SK-N-SH treated with all-trans-retinoic acid at 6 μM for 48 hours (cell line): ENCODE measurements around the gene PLB1.

Experiments used
- ATAC-seq: fragments of 200-7000 bp; cut with Tn5 transposase; 3 replicates; pipeline ENCODE4 v1.9.1; 2020; ENCODE audit warnings: mild to moderate bottlenecking, moderate library complexity
- BACH2 ChIP-seq: fragments of 250-450 bp; sonication (Bioruptor Pico); IDR thresholded peaks from 2 replicates; pipeline ENCODE4 v1.9.0; 2021; ENCODE audit warnings: mild to moderate bottlenecking, borderline replicate concordance
- CSDC2 ChIP-seq: fragments of 250-450 bp; sonication (Bioruptor Pico); IDR thresholded peaks from 2 replicates; pipeline ENCODE4 v1.5.0; 2020; ENCODE audit warnings: mild to moderate bottlenecking, moderate library complexity
- CSRNP3 ChIP-seq: fragments of 250-450 bp; sonication (Bioruptor Pico); IDR thresholded peaks from 2 replicates; pipeline ENCODE4 v1.5.1; 2021; ENCODE audit warnings: mild to moderate bottlenecking, moderate library complexity
- ESRRG ChIP-seq: fragments of 250-450 bp; sonication (Bioruptor Pico); IDR thresholded peaks from 2 replicates; pipeline ENCODE4 v1.6.1; 2021; ENCODE audit warnings: mild to moderate bottlenecking
- GLIS3 ChIP-seq: fragments of 250-450 bp; sonication (Bioruptor Pico); IDR thresholded peaks from 2 replicates; pipeline ENCODE4 v1.5.0; 2020; ENCODE audit warnings: mild to moderate bottlenecking, moderate library complexity
- ISL1 ChIP-seq: fragments of 250-450 bp; sonication (Bioruptor Pico); IDR thresholded peaks from 2 replicates; pipeline ENCODE4 v2.1.2; 2022; ENCODE audit warnings: mild to moderate bottlenecking, moderate library complexity
- OSR1 ChIP-seq: fragments of 250-450 bp; sonication (Bioruptor Pico); IDR thresholded peaks from 2 replicates; pipeline ENCODE4 v1.8.0; 2022; ENCODE audit warnings: moderate library complexity, mild to moderate bottlenecking, inconsistent platforms
- POU6F1 ChIP-seq: fragments of 250-450 bp; sonication (Bioruptor Pico); IDR thresholded peaks from 2 replicates; pipeline ENCODE4 v1.8.0; 2021; ENCODE audit warnings: low read depth, mild to moderate bottlenecking, moderate library complexity, borderline replicate concordance
- PPARA ChIP-seq: fragments of 250-450 bp; sonication (Bioruptor Pico); IDR thresholded peaks from 2 replicates; pipeline ENCODE4 v1.5.0; 2020; ENCODE audit warnings: mild to moderate bottlenecking, borderline replicate concordance
- TCF4 ChIP-seq: fragments of 250-450 bp; sonication (Bioruptor Pico); IDR thresholded peaks from 2 replicates; pipeline ENCODE4 v1.8.0; 2021; ENCODE audit warnings: mild to moderate bottlenecking, moderate library complexity, borderline replicate concordance
- TOX ChIP-seq: fragments of 250-450 bp; sonication (Bioruptor Pico); IDR thresholded peaks from 2 replicates; pipeline ENCODE4 v1.8.0; 2021; ENCODE audit warnings: mild to moderate bottlenecking, moderate library complexity, borderline replicate concordance
- TSHZ2 ChIP-seq: fragments of 250-450 bp; sonication (Bioruptor Pico); IDR thresholded peaks from 2 replicates; pipeline ENCODE4 v1.5.0; 2020; ENCODE audit warnings: mild to moderate bottlenecking, moderate library complexity
- ZC3H10 ChIP-seq: fragments of 250-450 bp; sonication (Bioruptor Pico); IDR thresholded peaks from 2 replicates; pipeline ENCODE4 v1.5.1; 2021; ENCODE audit warnings: mild to moderate bottlenecking, moderate library complexity
- ZFP3 ChIP-seq: fragments of 250-450 bp; sonication (Bioruptor Pico); IDR thresholded peaks from 2 replicates; pipeline ENCODE4 v1.5.0; 2020; ENCODE audit warnings: mild to moderate bottlenecking, moderate library complexity
- ZFP30 ChIP-seq: fragments of 450-650 bp; formaldehyde crosslinking; IDR thresholded peaks from 2 replicates; pipeline ENCODE4 v1.5.0; 2022; ENCODE audit warnings: mild to moderate bottlenecking, moderate library complexity
- ZNF565 ChIP-seq: fragments of 450-650 bp; formaldehyde crosslinking; conservative IDR thresholded peaks from 2 replicates; pipeline ENCODE4 v1.5.0; 2020; ENCODE audit warnings: low read depth, mild to moderate bottlenecking, moderate library complexity
- ZNF70 ChIP-seq: fragments of 450-650 bp; formaldehyde crosslinking; IDR thresholded peaks from 2 replicates; pipeline ENCODE4 v1.5.0; 2020; ENCODE audit warnings: mild to moderate bottlenecking, moderate library complexity
- ZNF8 ChIP-seq: fragments of 450-650 bp; formaldehyde crosslinking; IDR thresholded peaks from 2 replicates; pipeline ENCODE4 v1.5.0; 2020; ENCODE audit warnings: mild to moderate bottlenecking, moderate library complexity

PLB1 gene

GRCh38 chr2:28604284-28604843, 108.5 kb downstream of the PLB1 start:
- no peak for ATAC-seq
- TF ChIP-seq BACH2 (no peak), ISL1 (CRISPR knock-in tag) (no peak), TSHZ2 (CRISPR knock-in tag) (no peak), CSDC2 (CRISPR knock-in tag) (no peak), ZNF70 (CRISPR knock-in tag) (no peak), ZFP3 (CRISPR knock-in tag) (no peak), TOX (no peak), CSRNP3 (no peak), OSR1 (CRISPR knock-in tag) (no peak), POU6F1 (CRISPR knock-in tag) (no peak), ZNF8 (CRISPR knock-in tag) (no peak), ZFP30 (no peak)

DNA sequence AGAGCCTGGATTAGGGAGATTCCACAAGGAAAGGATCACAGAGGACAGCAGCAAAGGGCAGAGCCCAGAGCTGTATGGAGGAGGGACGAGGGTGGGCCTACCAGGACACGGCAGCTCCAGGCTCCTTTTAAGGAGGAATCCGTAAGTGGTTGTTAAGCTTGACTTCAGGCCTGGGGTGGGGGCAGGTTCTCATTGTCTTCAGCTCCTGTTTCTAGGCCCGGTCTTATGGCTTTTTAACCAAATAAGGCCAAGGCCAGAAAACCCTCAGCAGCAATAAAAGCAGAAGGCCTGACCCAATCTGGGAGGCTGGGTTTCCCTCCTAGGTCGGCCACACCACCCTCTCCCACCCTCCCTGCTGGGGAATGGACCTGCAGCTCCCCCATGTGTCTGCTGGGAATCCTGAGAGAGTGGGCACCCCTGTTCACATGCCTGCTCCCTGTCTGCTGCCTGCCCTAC, 111.2 kb downstream of the PLB1 start:
- peak; percentile 18; the same call in 2 of the 3 replicates for ATAC-seq
- no peak for TF ChIP-seq PPARA
- TF ChIP-seq ZC3H10 (CRISPR knock-in tag): no peak
- no peak for TF ChIP-seq CSRNP3
- TF ChIP-seq ZNF70 (CRISPR knock-in tag): no peak
- no peak for TF ChIP-seq ISL1 (CRISPR knock-in tag)
- no peak for TF ChIP-seq ZFP3 (CRISPR knock-in tag)
- no peak for TF ChIP-seq ZFP30
- no peak for TF ChIP-seq OSR1 (CRISPR knock-in tag)
- TF ChIP-seq ESRRG: no peak

DNA sequence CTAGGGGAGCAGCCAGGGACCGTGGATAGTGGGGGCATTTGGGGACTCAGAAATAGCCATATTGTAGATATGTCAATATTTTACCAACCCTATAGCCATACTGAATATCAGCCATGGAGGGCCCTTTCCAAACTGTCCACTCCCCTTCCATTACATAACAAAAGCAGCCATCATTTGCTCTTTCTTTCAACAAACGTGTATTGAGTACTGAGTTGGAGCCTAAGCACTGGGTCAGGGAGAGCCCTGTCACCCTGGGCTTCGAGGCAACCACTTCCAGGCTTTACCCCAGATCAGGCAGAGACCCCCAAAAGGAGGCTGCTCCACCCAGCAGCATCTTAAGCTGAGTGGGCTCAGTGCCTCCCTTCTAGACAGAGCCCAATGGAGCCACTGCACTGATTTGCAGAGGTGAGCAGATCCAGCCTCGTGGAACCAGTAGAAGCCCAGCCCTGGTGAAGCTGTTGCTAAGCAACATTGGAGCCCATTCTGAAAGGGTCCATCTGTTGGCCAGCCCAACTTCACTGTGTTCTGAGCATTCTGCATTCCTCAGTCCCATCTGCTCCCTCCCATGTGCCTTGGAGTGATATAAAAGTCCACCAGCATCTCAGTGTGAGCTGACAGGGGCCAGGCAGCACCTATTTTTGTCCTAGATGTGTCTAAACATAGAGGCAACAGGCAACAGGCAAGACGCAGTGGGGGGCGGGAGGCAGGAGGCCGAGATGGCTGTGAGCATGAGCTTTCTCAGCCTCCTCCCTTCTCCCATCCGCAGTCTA, 112.1 kb downstream of the PLB1 start:
- no peak for ATAC-seq
- TF ChIP-seq GLIS3 (CRISPR knock-in tag) (no peak), ZNF70 (CRISPR knock-in tag) (no peak), TCF4 (CRISPR knock-in tag) (no peak), ZNF8 (CRISPR knock-in tag) (no peak), ZFP3 (CRISPR knock-in tag) (no peak)

GRCh38 chr2:28608500-28609424, 112.9 kb downstream of the PLB1 start:
- TF ChIP-seq ISL1 (CRISPR knock-in tag): no peak
- TF ChIP-seq CSDC2 (CRISPR knock-in tag): no peak
- no peak for TF ChIP-seq TSHZ2 (CRISPR knock-in tag)
- TF ChIP-seq ZNF70 (CRISPR knock-in tag): no peak
- TF ChIP-seq ZNF565 (CRISPR knock-in tag): no peak
- ATAC-seq: no peak
